Thyroid gland (tissue), 4 donors: ENCODE results near the gene MMP14.

ENCODE experiments used
- CTCF ChIP-seq, 6 experiments: fragments of 200-600 bp in 3 of 6; fragments of 450-650 bp in 3 of 6; sonication (generic) in 3 of 6; IDR thresholded peaks; one replicate each; pipeline ENCODE4 v1.5.1; 2016 to 2019; ENCODE audit warnings: antibody characterized with exemption in 6 of 6, mild to moderate bottlenecking in 2 of 6, inconsistent platforms in 1 of 6, moderate library complexity in 1 of 6
- POLR2A ChIP-seq, 2 donors: fragments of 450-650 bp; IDR thresholded peaks; one replicate each; pipeline ENCODE4 v1.6.1; 2017; ENCODE audit warnings: antibody characterized with exemption in 2 of 2, mild to moderate bottlenecking in 2 of 2, moderate library complexity in 1 of 2

- no peak for TF ChIP-seq CTCF (IDR thresholded peaks at IDR 0.05)
- TF ChIP-seq POLR2A (IDR thresholded peaks at IDR 0.05), result peak in 1 of 2 donors; percentile 86
Measured at GRCh38 chr14:22871224-22872032, 35.0 kb downstream of the MMP14 start, which contains the start of gene LRP10.
